Skeletal muscle satellite cell (primary cell): ENCODE data around the gene GSG1.
A peak's percentile ranks its signal among the peaks of the same experiment; 100 is the strongest.

Experiments
- H3K27me3 ChIP-seq: 2 replicates; pipeline ENCODE4 v1.7.0; 2013; ENCODE audit warnings: low read length; ENCODE audit not compliant: control insufficient read depth, insufficient read depth
- H3K36me3 ChIP-seq: 2 replicates; pipeline ENCODE4 v1.7.0; 2013; ENCODE audit warnings: mild to moderate bottlenecking, control low read depth, low read length; ENCODE audit not compliant: insufficient read depth
- H3K4me1 ChIP-seq: 2 replicates; pipeline ENCODE4 v1.7.0; 2013; ENCODE audit warnings: low read length; ENCODE audit not compliant: control insufficient read depth, insufficient read depth
- H3K4me2 ChIP-seq: 2 replicates; pipeline ENCODE4 v1.7.0; 2013; ENCODE audit warnings: mild to moderate bottlenecking, low read length
- H3K4me3 ChIP-seq: 2 replicates; pipeline ENCODE4 v1.7.0; 2013; ENCODE audit warnings: low read length
- H3K9ac ChIP-seq: 2 replicates; pipeline ENCODE4 v1.7.0; 2013; ENCODE audit warnings: mild to moderate bottlenecking, low read depth, low read length, moderate library complexity
- H3K9me3 ChIP-seq: replicated peaks from 2 replicates; pipeline ENCODE4 v1.7.0; 2013; ENCODE audit warnings: mild to moderate bottlenecking, control low read depth, low read length

The GSG1 gene

DNA sequence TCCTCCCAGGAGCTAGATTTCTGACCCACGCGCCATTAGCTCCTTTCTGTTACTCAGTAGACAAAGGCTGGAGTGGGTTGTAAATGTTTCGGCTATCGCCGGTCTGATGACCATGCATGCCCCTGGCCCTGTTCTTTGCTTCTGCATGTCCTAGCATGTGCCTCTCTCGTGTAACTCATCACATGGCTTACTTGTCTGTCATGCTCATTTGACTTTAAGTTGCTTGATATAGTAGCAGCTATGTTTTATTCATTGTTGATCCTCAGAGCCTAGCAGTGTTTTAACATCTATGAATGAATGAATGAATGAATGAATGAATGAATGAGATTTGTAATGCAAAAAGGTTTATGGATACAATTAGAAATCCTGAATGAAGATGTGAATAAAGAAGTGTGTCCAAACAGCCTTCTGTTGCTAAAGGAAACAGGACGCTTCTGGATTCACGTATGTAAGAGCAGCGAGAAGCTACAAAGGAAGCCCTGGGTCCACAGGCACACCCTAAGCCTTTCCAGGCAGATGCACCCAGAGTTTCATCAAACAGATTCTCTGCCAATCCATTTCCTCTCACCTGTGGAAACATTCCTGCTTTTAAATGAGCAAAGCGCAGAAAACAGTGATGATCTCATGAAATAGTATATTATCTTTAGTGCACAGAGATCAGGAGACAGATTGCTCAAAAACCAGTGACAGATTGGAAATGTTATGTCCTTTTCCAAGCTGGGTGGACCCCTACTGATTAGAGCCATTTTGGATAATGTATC, 3.4 kb downstream of the GSG1 start:
- peak overlapping the region; percentile 42 for H3K4me3 ChIP-seq
- peak overlapping the region; percentile 80 for H3K4me2 ChIP-seq
- no peaks in the 10 kb centered on the region for H3K9me3 ChIP-seq
- H3K36me3 ChIP-seq, result no peaks in the 10 kb centered on the region
- peaks cover 70% of the 10 kb centered on the region for H3K4me1 ChIP-seq
- H3K9ac ChIP-seq, result peak overlapping the region; percentile 91
- H3K27me3 ChIP-seq, result no peaks in the 10 kb centered on the region

DNA sequence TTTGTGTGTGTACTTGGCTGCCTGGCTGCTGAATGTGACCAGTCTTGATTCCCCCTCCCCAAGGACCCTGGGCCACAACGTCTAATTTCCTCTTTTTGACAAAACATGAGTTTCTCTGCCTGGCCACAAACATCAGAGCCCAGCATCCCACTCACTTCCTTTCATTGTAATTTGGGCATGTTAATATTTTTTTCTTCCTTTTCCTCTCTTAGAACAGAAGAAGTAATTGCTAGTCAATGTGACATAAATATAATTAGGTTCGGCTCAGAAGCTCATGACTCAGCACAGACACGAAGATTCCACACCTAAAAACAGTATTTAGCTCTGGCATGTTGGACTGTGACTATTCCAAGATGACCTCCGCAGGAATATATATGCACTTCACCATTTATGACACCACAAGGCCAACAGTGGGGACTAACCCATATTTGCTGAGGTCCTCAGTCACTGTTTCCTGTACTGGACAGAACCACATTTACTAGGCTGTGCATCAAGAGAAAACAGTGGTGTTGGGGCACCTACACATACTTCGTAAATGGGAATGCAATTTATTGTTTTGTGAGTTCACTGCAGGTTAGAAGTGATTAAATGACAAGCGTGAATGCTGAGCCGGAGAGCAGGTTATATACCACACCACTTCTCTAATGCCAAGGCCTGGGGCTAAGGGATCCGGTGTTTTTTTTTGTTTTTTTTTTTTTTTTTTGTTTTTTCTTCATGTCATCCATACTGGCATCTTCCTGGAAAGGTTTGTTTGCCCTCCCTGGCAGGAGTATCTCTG, 4.2 kb downstream of the GSG1 start:
- Histone ChIP-seq H3K4me2 (peak overlapping the region; percentile 77), H3K27me3 (no peaks in the 10 kb centered on the region), H3K4me1 (peaks cover 76% of the 10 kb centered on the region), H3K9me3 (no peaks in the 10 kb centered on the region), H3K9ac (peak overlapping the region; percentile 91), H3K36me3 (no peaks in the 10 kb centered on the region), H3K4me3 (peak overlapping the region; percentile 40)

DNA sequence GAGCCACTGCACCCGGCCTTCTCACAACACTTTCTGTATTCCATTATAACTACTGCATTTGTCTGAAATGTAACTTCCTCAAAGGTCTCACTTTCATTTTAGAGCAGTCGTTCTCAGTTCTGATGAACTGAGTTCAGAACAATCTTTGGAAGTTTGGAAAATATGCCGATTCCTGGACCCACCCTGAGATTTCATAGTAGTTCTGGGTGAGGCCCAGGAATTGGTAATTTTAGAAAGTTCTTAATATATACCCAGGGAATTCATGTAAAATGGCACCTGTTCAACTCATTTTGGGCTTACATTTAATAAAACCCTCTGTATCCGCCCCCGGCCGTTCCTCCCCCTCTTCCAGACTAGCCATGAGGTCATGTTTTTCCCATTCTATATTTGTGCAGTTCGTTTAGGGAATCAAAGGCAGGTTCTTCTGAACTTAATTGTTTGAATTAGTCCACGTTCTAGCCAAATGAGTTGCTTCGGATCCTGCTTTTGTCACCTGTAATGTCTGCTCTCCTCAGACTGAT, 5.9 kb downstream of the GSG1 start:
- Histone ChIP-seq H3K9ac (peak overlapping the region; percentile 91), H3K36me3 (no peaks in the 10 kb centered on the region), H3K4me1 (peaks cover 78% of the 10 kb centered on the region)

DNA sequence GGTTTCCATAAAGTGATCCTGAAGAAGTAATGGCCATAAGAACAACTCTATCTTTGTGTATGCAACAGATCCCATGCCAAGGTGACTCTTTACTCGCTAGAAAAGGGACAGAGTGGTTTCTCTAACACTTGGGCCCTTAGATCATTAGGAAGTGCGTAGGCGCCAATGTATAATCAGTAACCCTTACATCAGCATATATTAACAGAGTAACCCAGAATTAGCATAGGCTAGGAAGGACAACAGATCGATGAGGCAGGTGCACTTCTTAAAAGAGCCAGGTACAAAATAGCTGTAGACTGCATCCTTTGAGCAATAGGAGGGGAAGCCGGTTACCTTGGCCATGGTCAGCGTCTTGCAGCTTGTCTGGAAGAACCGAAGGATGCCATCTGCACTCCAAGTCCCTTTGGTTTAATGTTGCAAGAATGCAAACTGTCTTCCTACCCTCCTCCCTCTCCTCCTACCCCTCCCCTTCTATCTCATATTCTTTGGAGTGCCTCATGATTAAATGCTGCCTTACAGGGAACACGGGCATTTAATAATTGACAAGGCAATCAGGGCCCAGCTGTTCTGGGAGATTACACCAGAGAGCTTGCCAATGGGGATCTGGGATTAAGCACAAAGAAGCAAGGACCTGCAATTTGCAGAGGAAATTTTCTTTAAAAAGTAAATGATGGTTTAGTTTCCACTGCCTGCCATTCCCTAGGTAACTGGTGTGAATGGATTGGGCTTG, 8.0 kb downstream of the GSG1 start:
- H3K36me3 ChIP-seq, result no peaks in the 10 kb centered on the region
- H3K4me1 ChIP-seq, result peaks cover 59% of the 10 kb centered on the region
- H3K9ac ChIP-seq, result no peak overlapping the region
- H3K27me3 ChIP-seq, result no peaks in the 10 kb centered on the region
- no peaks in the 10 kb centered on the region for H3K9me3 ChIP-seq
- no peak overlapping the region for H3K4me3 ChIP-seq
- H3K4me2 ChIP-seq, result peak overlapping the region; percentile 13

More for the DNA sequence above, 5.9 kb downstream of the GSG1 start:
- Histone ChIP-seq H3K4me3 (peak overlapping the region; percentile 33), H3K9me3 (no peaks in the 10 kb centered on the region), H3K4me2 (peak overlapping the region; percentile 77), H3K27me3 (no peaks in the 10 kb centered on the region)

DNA sequence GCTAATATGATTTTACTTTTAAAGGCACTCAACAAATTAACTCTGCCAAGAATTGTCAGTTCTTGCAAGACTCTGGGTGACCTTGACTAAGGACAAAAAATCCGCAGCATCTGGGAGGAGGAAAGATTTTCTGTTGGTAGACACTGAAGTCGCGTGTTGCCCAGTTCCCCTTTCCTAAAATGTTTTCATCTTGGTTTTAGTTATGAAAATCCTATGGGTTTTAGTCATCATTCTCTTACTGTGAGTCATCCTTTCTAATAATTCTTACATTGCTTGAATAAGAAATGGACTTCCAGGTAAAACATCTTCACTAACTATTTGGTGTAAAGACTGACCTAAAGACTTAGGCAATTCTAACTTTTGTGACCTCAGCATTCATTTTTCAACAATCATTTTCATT, 9.1 kb downstream of the GSG1 start:
- Histone ChIP-seq H3K27me3 (no peaks in the 10 kb centered on the region), H3K36me3 (no peaks in the 10 kb centered on the region), H3K9me3 (no peaks in the 10 kb centered on the region), H3K4me3 (peak overlapping the region; percentile 22), H3K9ac (peak overlapping the region; percentile 59), H3K4me2 (peak overlapping the region; percentile 24), H3K4me1 (peaks cover 48% of the 10 kb centered on the region)

DNA sequence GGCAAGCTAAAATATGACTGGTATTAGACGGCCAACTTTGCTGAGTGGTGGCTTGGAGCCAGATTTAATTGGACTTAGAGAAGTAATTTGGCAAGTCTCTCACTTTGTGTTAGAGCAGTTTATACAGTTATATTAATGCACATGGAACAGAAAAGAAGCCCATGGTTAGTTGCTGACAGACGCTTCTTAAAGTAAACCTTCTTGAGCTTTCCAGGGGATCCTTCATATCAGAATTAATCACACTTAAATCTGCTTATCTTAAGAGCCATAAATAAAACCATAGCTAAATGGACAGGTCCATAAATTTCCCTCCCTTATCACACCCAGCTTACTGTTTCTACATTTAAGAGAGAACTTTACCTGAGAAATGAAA, 9.6 kb downstream of the GSG1 start:
- peak overlapping the region; percentile 44 for H3K4me3 ChIP-seq
- peak overlapping the region; percentile 59 for H3K9ac ChIP-seq
- peaks cover 43% of the 10 kb centered on the region for H3K4me1 ChIP-seq
- H3K9me3 ChIP-seq, result no peaks in the 10 kb centered on the region
- peak overlapping the region; percentile 24 for H3K4me2 ChIP-seq
- no peaks in the 10 kb centered on the region for H3K36me3 ChIP-seq
- no peaks in the 10 kb centered on the region for H3K27me3 ChIP-seq

DNA sequence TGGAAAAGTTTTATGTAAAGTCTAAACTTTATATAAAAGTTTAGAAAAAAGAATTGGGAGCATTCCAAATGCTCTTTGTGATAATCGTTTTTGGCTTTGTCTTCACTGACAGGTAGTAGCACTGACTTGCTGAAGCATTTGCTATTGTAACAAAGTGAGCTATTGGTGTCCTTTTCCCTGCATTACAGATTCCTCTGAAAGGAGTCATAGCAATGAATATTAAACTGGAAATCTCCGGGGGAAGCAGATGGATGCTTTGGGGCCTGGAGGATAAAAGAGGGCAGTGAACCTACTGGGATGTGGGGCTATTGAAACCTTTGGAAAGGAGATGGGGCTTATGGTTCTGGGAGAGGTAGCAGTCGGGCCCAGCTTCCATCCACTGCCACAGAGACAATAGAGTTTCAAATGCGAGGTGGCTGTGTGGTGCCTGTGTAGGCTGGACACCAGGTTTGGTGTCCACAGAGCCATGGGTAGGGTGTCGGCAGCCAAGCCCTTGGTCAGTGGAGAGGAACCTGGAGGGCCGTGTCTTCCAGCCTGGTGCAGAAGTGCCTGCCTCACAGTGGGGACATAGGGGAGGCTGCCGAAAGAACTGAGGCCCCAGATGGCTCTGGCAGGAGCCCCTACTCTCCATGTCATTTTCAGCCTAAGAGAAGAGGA, 10.1 kb downstream of the GSG1 start:
- Histone ChIP-seq H3K9ac (peak overlapping the region; percentile 59), H3K9me3 (no peaks in the 10 kb centered on the region), H3K4me3 (peak overlapping the region; percentile 44), H3K36me3 (no peaks in the 10 kb centered on the region), H3K4me2 (peak overlapping the region; percentile 24), H3K27me3 (no peaks in the 10 kb centered on the region), H3K4me1 (peaks cover 41% of the 10 kb centered on the region)

DNA sequence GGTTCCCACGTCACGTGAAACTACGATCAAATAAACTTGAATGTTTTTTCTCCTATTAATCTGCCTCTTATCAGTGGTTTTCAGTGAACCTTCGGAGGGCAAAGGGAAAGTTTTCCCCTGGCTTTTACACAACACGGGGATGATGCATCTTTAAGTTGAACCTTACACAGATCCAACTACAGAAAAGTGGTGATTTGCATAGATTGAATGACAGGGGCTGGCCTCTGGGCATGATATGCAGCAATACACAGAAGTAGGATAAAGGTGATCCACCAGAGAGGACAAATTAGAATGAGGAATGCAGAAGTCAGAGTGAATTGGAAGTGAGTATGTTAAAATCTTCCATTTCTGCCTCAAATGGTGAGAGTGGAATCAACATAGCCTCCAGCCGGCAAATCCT, 11.6 kb downstream of the GSG1 start:
- H3K36me3 ChIP-seq, result no peaks in the 10 kb centered on the region
- no peaks in the 10 kb centered on the region for H3K9me3 ChIP-seq
- H3K4me3 ChIP-seq, result no peak overlapping the region
- H3K27me3 ChIP-seq, result no peaks in the 10 kb centered on the region
- H3K4me2 ChIP-seq, result no peak overlapping the region
- H3K9ac ChIP-seq, result no peak overlapping the region
- peaks cover 30% of the 10 kb centered on the region for H3K4me1 ChIP-seq

DNA sequence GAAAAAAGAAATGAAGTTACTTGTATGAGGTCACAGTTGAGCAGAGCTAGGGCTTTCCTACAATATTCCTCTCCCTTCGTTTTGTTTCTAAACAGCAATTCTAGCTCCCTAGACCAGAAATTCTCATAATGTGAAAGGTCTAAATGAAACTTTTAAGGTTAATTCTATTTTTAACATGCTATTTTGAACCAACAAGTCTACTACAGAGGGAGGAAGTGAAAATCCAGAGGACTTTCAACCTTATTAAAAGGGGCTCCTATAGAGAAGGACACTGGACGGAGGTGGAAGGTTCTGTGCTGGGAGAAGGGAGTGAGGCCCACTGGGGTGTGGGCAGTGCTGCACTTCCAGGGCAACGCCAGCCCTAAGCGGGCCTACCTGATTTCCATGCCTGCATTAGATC, 13.4 kb downstream of the GSG1 start:
- Histone ChIP-seq H3K4me3 (no peak overlapping the region), H3K9me3 (no peaks in the 10 kb centered on the region), H3K36me3 (peaks cover 2% of the 10 kb centered on the region), H3K4me2 (no peak overlapping the region), H3K4me1 (peaks cover 21% of the 10 kb centered on the region), H3K27me3 (no peaks in the 10 kb centered on the region), H3K9ac (no peak overlapping the region)

DNA sequence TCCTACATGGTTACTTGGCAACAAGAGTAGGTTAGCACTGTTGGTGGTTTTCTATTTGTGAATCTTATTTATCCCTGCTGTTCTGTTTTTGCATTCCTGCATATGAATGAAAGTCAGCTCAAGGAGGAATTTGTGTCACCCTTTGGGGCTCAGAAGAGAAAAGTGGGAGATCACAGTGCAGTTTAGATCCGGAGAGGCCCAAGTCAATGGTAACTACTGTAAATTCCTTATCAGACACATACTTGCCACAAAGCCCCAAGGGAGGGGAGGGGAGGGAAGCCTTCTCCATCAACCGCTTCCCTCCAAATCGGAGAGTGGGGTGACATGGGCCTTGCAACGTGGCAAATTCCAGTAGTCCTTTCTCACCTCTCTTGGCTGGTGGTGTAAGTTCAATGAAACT, 15.0 kb downstream of the GSG1 start:
- Histone ChIP-seq H3K4me1 (peaks cover 7% of the 10 kb centered on the region), H3K4me3 (no peak overlapping the region), H3K27me3 (no peaks in the 10 kb centered on the region), H3K36me3 (peaks cover 4% of the 10 kb centered on the region), H3K9me3 (no peaks in the 10 kb centered on the region), H3K9ac (no peak overlapping the region), H3K4me2 (no peak overlapping the region)

DNA sequence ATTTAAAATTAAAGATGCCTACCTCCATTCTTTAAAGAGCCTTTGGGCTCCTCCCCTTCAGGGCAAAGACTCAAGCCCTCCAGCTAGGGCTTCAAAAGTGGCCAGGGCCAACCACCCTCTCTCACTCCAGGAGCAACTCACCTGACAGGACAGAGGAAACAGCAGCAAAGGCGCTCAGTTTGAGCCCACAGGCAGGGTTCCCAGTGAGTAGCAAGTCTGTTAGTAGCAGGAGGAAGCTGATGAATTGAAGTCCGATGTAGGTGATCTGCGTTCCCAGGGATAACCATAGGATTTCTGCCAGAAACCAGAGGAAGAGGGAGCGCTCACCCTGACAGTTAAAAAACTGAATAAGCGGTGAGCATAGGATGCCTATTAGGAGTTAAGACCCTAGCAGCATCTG, 15.7 kb downstream of the GSG1 start:
- Histone ChIP-seq H3K4me1 (no peaks in the 10 kb centered on the region), H3K4me2 (no peak overlapping the region), H3K27me3 (no peaks in the 10 kb centered on the region), H3K4me3 (no peak overlapping the region), H3K9ac (no peak overlapping the region), H3K36me3 (peaks cover 4% of the 10 kb centered on the region), H3K9me3 (no peaks in the 10 kb centered on the region)
